Activated CD8-positive, alpha-beta memory T cell treated with anti-CD3 and anti-CD28 coated beads, Interleukin-2, amount 50 U/mL, for 24 hours (primary cell): ENCODE data around the gene UGCG.

Experiments used
- DNase-seq: peaks from one replicate; pipeline ENCODE4 v3.0.0-alpha.2; 2020; ENCODE audit errors: extremely low read depth

The UGCG gene

DNA sequence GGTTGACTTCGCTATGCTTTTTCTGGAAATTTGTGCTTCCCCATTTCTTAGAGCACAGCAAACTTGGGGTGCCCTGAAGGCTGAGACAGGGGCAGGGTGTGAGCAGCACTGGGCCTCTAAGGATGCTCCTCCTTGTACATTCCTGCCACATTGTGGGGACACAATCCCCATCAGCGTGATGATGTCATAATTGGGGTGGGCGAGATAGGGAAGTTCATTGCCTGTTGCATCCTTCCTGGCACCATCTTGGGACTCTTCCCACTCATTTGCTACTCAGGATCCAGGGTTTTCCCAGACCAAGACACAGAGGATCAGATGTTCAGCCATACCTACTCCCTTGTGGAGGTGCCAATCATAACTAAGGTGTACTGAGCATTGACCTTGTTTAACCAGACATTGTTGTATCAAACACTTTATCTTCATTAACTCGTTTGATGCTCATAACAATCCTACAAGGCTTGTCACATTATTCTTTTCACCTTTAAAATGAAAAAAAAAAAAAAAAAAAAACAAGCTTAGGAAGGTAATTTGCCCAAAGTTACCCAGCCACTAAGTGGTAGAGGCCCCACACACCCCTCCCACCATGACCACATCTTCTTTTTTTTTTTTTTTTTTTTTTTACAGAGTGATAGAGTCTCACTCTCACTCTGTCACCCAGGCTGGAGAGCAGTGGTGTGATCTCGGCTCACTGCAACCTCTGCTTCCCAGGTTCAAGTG lies 87.6 kb downstream of the UGCG start:
- DNase-seq, result no peak
